NCI-H82 treated with DMSO at 0.1 percent for 48 hours (cell line): Measurements from ENCODE around the gene CYP26B1.

ENCODE experiments used
- DNase-seq: peaks from one replicate; lab custom pipeline; 2025; ENCODE audit not compliant: unreplicated experiment; lab: John Stamatoyannopoulos, UW

Gene CYP26B1

DNA sequence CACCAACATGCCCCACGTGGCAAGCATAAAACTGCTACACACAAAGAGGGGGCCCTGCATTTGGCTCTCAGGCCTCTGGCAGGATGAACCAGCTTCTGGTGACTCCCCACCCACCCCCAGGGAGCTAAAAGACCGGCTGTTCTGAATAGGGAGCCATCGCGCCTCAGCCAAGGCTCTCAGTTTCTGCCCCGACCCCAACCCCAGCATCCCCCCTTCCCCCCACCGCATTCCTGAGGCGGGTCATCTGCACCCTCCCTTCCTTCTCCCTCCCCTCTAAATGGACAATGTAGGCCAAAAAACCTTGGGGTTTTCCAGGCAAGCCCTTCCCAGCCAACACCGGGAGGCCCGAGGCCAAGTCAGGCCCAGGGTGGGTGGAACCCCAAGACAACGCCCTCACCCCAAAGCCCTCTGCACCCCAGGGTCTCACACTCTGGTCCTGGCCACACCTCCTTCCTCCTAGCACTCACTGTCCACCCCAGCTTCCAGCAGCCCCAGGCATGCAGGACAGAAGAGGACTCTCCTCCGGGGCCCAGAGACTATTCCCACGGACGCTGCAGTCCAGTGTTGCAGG is 5.7 kb downstream of the CYP26B1 start:
- DNase-seq: no peak

DNA sequence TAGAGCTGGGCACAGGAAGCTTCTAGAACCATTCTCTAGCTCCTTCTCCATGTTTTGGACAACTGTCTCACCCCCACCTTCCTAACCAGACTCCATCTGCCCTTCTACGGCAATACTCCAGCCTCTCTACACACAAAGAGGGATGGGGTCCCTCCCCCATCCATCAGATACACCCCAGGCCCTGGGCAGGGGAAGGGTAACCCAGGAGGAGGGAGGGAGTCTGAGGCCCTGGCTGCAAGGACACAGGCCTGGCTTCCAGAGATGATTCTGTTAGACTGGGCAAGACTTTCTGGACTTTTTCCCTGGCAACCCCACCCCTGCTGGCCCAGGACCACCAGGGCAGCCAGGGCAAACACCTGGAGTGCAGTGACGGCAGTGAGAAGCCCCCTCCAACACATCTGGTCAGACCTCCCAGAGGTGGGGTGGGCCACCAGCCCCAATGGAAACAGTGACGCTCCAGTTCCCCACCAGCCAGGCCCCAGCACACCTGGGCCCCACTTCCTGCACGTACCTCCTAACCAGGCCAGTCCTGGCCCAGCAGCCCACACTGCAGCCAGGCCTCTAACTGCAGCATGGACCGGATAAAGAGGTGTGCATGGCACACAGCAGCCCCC is 6.5 kb downstream of the CYP26B1 start:
- DNase-seq: no peak

DNA sequence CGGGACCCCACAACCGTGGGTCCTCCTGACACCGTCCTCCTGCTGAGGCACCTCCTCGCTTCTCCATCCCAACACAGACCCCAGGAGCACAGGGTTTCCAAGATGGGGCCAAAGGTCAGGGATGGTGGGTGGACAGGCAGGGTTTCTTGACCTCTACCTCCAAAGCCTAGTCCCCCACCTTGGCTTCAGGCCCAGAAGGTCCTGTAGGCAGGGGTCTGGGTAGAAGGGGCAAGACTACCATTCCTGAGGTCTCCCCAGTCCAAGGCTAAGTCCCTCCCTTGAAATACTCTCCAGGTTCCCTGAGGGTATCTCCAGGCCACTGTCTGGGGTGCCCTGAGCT is 7.1 kb downstream of the CYP26B1 start:
- no peak for DNase-seq

DNA sequence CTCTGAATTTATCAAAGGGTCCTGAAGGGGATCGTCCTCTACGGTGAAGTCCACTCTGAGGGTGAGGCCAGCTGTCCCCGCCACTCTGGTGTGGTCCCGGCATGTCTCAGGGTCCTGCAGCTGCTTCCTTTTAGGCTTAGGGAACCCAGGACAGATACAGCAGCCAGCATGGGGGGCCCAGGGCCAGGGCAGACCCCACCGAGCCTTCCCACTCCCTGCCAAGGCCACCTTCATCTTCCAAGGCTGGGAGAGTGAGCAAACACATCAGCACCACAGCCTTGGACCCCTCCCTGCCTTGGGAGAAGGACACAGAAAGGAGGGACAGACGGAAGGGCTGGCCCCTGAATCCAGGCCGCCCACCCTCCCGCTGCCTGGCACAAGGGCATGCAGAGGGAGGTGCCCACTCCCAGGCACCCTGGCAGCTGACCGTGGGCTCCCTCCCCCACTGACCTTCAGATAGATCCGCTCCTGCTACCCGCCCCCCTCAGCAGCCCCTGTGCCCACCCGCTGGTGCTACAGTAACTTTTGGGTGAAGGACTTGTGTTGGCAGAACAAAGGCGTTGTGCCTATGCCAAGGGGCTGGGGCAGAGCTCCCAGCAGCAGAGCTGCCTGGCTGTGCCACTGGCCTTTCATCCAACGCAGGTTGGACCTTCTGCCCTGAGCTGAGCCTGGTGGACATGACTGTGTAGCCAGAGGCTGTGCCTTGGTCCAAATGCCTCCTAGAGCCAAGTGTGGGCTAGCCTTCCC is 7.6 kb downstream of the CYP26B1 start:
- no peak for DNase-seq

DNA sequence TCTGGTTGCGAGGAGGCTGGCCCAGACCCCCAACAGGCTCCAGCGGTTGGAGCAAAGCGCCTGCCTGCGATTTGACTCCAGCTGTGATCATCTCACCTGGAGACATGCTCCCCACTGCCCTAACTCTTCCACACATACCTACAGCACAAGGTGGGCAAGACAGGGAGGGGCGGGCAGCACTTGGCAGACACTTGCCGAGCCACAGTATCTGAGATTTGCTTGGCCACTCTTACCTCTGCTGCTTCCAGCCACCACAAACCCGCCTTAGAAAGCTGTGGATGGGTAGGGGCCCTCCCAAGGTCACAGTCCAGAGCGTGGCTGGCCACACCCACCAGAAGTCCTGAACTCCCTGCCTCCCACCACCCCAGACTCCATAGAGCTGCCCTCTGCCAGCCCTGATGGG is 8.2 kb downstream of the CYP26B1 start:
- DNase-seq: no peak

DNA sequence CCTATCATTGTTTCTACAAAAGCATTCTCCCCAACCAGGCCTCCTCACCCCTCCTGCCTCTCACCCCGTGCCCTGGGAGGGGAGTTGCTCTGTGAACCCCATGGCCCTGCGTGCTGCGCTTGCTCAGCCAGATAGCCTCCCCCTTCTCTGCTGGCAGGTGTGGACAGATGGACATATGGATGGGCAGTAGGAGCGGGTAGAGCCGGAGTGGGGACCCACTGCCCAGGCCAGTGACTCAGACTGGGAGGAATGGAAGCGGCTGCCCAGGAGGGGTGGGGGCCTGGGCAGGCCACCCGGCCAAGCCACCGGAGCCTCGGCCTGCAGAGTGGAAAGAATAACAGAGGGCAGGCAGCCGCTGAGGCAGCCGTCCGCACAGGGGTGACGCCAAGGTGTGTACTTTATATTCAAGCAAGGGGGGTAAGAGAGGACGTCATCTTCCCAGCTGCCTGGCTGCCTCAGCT is 8.7 kb downstream of the CYP26B1 start:
- DNase-seq: no peak

DNA sequence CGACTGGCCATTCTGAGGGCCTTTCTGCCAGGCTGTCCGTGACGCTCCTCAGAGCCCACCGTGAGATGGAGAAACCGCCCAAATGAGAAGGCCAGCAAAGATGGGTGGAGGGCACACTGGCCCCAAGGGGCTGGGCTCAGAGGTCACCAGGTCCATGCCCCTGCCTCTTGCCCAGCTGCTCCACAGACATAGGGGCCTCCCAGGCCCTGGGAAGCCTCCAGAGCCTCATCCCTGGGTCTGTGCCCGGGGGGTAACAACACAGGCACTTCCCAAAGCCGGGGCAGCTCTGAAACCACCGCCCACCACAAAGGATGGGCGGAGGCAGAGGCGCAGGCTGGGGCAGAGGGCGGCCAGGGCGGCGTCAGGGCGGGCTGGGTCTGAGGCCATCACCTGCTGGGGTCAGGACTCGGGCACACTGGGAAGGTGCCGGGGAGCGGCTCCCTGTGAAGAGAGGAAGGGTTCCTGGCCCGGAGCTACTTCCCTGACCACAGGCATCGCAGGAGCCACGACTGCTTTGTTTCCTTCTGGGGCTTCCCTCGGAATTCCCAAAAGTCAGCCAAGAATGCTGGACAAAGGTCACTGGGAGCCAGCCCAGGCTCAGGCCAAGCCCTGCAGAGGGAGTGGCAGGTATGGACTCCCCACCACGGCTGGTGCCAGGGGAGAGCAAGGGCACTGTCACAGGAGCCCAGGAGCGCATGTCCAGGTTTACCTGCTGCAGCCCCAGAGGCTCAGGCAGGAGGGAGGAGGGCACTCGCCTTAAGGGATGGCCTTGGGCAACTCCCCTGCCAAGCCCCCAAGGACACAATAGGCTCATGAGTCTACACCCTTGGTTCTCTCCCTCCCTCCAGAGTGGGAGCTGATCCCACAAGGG is 9.4 kb downstream of the CYP26B1 start:
- DNase-seq: no peak

DNA sequence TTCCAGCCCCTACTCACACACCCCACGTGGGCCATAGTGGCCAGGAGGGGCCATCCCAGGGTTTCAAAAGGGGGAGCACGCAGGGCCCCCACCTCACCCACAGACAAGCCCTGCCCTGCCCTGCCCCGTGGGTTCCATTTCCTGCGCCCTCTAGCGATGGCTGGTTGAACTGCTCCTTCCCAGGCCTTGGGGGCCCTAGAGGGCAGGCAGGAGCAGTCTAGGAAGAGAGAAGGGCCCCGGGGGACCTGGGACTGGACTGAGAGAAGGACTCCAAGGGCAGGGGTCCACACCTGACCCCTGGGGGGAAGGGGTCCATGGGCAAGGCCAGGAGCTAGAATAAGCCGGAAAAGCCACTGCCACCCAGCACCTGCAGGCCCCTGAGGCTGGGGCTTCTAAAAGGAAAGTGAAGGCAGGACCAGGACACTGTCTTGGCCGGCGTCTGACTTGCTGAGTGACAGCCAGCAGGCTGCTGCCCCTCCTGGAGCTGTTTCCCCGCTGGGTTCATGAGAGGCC is 10.1 kb downstream of the CYP26B1 start:
- DNase-seq: peak; percentile 7

DNA sequence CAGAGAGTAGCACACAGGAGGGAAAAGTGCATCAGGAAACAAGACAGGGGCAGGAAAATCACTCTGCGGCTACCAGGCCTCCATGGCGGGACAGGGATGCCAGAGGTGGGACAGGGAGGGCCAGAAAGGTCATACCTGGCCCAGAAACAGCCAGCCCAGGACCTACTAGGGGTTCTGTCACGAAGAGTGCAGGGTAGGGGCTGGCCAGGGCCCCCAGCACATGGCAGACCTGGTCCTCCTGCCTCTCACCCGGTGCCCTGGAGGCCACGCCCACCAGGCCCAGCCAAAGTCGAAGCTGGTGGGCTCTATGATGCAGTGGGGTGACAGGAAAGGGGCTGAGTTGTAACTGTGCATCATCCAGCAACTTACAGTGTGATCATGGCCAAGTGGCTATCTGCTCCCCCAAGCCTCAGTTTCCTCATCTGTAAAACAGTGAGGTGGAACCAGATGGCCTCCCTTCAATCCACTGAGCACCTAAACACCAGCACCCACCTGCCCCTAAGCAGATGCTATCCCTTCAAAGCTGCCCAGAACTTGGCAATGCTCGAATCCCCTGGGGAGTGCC is 10.6 kb downstream of the CYP26B1 start:
- DNase-seq: no peak

DNA sequence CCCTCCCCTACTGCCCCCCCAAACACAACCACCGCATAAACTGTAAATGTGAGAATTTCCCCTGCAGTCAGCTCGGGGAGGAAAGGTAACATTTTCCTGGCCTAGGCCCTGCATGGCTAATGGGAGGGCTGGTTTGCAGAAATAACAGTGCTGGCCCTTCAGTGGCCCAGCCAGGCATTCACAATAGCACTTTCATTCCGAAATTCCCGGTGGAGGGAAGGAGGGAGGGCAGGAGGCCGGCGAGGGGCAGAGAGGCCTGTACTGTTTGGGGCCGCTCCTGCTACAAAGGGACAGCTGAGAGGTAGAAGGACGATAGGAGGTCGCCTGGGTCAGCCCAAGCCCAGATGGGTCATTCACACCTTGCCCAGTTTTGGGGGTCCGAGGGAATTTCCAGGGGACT is 11.3 kb downstream of the CYP26B1 start:
- no peak for DNase-seq

DNA sequence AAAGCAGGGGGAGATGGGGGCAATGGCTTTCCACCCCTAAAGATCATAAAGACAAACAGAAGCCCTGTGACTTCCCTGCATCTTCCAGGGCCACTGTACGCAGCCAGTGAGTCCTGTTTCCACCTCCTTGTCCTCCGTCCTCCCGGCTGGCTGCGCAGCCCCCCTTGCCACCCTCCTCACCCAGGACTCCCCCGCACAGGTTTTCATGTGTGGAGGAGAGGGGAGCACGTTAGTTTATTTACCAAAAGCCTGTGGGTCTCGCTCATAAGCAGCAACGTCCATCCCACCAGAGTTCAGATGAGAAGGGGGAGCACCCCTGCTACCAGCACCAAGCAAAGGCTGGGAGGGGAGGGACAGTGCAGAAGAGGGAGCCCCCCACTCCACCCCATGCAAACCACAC is 11.7 kb downstream of the CYP26B1 start:
- DNase-seq: no peak

DNA sequence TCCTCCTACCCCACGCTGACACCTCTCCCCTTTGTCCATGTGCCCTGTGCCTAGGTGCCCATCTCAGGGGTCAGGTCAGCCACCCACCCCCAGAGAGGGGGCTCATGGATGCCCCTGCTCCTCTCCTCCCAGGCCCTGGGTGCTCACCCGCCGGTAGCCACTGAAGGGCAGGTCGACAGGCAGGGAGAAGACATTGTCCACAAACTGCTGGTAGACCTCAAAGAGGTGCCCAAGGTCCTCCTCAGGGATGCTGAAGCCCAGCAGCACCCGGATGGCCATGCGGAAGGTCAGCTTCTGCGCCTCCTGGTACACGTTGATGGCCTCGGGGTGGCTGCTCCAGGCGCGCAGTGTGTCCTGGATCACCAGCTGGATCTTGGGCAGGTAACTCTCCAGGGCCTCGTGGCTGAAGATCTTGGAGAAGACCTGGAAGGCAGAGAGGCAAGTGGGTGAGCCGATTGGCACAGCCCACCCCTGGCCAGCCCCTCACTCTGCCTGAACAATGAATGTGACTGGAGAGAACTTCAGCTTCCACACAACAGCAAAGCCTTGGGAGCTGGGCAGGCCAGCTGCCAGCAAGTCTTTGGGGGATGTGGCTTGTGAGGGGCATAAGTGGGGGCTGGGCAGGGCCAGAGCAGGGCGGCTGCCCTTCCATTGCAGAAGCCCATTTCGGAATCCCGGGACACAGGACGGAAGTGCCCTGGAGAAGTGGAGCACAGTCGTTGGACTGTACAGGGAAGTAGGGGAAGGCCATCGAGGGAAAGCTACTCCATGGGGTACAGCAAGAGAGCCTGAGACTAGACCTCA is 12.5 kb downstream of the CYP26B1 start:
- DNase-seq: no peak

DNA sequence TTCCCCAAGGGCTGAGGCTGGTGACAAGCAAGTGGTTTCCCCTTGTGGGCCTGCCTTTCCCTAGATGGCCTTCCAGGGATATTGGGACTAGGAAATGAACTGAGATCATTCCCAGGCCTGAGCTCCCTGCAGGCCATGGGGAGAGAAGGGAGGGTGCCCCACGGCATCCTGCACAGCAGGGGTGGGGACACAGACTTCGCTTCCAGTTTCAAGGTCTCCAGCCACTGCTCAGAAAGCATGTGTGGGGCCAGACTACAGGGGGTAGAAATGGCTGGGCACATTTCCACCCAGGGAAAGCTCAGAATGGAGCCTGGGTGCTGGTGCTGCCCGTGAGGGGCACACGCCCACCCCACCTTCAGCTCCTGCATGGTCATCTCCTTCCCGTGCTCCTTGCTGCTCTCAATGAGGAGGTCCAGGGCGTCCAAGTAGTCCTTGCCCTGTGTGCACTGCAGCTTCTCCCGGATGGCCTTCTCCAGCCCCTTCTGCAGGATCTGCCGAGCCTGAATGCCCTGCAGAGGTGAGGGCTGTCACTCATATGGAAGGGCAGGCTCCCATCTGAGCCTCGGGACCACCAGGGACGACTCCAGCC is 13.2 kb downstream of the CYP26B1 start:
- DNase-seq: no peak

DNA sequence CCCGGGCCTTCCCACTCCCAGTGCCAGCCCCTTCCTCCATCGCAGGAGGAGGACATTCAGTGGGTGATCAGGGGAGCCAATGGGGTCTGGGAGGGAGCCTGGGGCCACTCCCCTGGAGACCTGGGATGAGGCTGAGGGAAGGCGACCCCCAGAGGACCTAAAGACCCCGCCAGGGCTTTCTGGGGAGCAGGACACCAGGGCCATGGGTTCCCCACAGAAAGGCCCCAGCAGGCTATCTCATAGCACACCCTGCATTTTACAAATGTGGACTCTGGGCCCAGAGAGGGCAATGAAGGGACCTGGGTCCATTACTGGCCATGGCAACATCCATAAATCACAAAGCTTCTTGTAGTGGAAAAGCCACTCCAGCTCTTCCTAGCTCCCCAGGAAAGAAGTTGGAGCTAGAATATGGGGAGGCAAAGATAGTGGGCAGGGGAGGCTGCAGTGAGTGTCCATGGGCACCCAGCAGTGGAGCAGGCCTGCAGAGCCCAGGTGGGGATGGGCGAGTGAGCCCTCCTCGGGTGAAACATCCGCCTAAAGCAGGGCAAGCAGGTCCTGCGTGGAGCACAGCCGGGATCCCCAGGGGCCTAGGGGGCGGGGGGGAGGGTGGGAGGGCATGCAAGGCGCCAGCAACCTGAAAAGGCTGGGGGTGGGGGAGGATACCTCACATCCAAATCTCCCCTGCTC is 13.8 kb downstream of the CYP26B1 start:
- DNase-seq: no peak

DNA sequence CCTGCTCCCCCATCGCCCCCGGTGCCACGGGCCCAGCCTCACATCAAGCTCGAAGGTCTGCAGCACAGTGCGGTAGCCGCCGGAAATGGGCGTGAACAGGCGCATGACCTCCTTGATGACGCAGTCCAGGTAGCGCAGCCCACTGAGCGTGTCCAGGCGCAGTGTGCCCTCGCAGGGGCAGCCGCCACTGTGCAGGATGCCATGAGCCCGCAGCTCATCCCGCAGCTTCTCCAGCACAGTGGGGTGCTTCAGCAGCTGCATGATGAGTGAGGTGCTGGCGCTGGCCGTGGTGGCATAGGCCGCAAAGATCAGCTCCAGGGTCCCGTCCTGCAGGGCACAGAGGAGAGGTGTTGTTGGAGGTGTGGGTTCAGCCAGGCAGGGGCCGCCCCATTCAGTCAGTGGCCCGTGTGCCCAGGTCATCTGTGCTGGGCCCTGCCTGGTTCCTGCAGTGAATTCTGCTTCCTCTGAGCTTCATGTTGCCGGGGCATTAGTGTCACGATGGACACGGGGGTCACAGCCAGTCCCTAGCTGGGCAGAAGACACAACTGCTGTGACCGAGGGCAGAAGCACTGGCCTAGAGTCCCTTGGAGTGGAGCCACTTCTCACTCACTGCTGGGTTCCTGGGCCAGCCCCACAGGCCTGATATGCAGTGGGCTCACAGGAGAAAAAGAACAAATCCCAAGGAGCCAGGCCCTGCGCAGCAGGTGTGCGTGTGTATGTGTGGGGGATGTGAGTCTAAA is 14.5 kb downstream of the CYP26B1 start:
- DNase-seq: no peak

DNA sequence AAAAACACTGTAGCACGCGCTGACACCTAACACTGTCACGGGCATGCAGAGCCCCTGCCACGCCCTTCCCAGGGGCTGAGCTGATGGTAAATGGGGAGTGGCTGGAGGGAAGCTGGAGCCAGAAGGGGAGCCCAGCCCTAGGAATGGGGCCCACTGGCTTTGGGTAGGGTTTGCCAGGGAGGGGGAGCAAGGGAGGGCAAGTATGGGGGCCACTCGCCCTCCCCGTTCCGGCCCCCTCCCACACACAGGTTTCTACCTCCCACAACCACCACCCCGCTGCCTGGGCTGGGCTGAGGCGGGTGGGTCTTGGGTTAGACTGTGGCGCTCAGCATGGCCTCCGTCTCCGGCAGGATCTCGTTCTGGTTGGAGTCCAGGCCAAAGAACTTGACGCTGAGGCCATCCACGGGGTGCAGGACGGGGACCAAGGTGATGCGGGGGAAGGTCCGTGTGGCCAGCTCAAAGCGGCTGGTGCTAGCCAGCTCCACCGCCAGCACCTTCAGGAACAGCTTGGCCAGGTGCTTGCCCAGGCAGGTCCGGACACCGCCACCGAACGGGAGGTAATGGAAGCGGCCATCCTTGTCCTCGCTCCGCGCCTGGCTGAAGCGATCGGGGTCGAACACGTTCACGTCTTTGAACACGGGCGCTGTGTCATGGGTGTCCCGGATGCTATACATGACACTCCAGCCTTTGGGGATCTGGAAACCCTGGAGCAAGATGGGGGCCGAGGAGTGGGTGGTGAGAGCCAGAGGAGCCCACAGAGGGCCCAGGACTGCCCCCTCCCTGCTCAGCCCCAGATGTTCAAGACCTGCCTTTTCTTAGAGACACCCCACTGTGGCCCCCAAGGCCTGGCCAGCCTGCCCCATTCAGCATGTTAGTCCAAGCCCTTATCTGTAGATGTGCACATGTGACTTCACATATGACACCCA is 15.5 kb downstream of the CYP26B1 start:
- no peak for DNase-seq

DNA sequence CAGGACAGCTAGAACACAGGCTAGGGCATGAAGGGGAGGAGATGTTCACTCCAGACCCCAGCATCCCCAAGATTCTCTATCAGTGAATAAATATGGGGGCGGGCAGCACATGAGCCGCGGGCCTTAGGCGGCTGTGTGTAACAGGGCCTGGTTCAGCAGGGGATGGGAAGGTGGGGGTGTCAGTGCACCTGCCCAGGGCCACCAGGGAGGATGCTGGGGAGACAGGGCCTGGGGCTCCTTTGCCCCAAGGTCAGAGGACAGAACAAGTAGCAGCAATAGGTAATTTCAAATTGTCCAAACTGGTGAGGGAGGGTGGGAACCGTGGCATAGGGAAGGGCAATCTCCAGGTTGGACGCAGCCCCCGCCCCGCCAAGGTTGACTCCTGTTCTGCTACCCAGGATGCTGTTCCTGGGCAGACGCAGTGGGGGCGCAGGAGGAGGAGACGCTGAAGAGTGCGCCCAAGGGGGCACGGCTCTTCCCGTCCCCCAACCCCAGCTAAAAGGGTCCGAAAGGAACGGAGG is 16.2 kb downstream of the CYP26B1 start:
- no peak for DNase-seq
